ENCODE data around the gene MLYCD.

DNA sequence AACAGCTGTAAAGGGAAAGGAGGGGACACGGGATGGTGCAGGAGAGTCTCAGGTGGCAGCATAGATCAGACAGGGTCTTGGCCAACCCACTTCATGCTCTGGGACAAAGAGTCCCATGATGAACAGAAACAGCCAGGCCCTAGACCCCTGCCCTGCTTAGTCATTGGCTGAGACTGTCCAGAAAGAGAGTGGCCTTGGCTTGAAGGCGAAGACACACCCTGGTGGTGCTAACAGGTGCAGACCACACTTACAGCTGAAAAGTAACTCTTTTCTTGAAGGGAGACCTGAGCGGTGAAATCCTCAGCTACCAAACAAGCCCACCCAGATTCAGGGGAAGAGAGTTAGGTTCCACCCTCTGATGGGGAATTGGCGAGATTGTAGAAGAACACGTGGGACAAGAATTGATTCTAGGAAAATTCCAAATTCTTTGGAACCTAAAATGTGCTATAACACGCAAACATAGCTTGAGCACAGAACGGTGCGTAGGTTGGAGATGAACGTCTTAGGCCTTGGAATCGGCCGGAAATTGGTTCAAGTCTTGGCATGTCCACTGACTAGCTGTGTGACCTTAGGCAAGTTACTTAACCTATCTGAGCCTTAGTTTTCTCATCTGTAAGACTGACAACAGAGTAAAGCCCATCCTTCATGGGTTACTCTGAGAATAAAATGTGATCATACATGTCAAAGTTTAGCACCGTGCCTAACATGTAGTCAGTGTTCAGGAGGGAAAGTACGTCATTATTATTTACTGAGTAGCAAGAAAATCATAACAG, 12.5 kb upstream of the MLYCD start:
- no peak for TF ChIP-seq CTCF (IDR thresholded peaks at IDR 0.05)
- TF ChIP-seq POLR2A (IDR thresholded peaks at IDR 0.05): no peak
